ENCODE data around the gene DDX51. TPM values are rescaled to one million over a fixed set of nuclear protein-coding genes. Genes with fewer than 3 reads are reported as not detected.

Gene DDX51
- total and polyA plus RNA-seq, 2 of the 4 experiments (the other 2 are of a cell fraction), result 3.8 to 14.5 TPM

Small RNA genes lying within 50 kb of the gene (microRNA-seq; reads per million reads assigned to microRNA genes)
- gene AC138466.3 (ENCODE audit: insufficient read depth, insufficient read length), result not detected

Small RNA genes lying within 50 kb of the gene (small RNA-seq; reads per million reads assigned to genes)
- gene AC138466.3, result 0 reads per million in 5 experiments

Other genes with a start within 250 kb of the DDX51 start
- 1.8 and 1.9 TPM in 2 replicates for gene ULK1, start 249.7 kb downstream of the DDX51 start, total RNA-seq (2012; rRNA removed)
- gene ULK1, start 249.7 kb downstream of the DDX51 start, polyA plus RNA-seq (2012; rRNA removed), result 19.2 and 20.0 TPM in 2 replicates
- 11.4 and 14.0 TPM in 2 replicates for gene PUS1, start 215.0 kb downstream of the DDX51 start, total RNA-seq (2012; rRNA removed)
- 33.1 and 36.7 TPM in 2 replicates for gene PUS1, start 215.0 kb downstream of the DDX51 start, polyA plus RNA-seq (2012; rRNA removed)
- gene EP400, start 194.4 kb downstream of the DDX51 start, total RNA-seq (2012; rRNA removed), result 4.3 and 5.3 TPM in 2 replicates
- 10.3 and 11.4 TPM in 2 replicates for gene EP400, start 194.4 kb downstream of the DDX51 start, polyA plus RNA-seq (2012; rRNA removed)
- gene NOC4L, start 138 bp upstream of the DDX51 start, total RNA-seq (2012; rRNA removed), result 5.2 and 6.1 TPM in 2 replicates
- gene NOC4L, start 138 bp upstream of the DDX51 start, polyA plus RNA-seq (2012; rRNA removed), result 13.4 and 17.0 TPM in 2 replicates
- gene GALNT9, start 185.3 kb upstream of the DDX51 start, total RNA-seq (2012; rRNA removed), result under 0.01 TPM in 1 of 2 replicates, not detected in the other
- gene GALNT9, start 185.3 kb upstream of the DDX51 start, polyA plus RNA-seq (2012; rRNA removed), result 0.12 and 0.14 TPM in 2 replicates